Amniotic stem cell (primary cell): ENCODE results near the gene CCNI2.

Source experiments
- DNase-seq: peaks from one replicate; lab custom pipeline; 2025; lab: John Stamatoyannopoulos, UW

The CCNI2 gene

GRCh38 chr5:132746954-132747615 is at the start of gene CCNI2:
Gene CCNI2, plus strand, starts transcription at chr5:132747426. Its CDS starts 70 bp downstream, at chr5:132747496.
- DNase-seq: no peak

GRCh38 chr5:132704875-132705274 is 42.4 kb upstream of the CCNI2 start:
- no peak for DNase-seq

GRCh38 chr5:132708645-132709044 is 38.6 kb upstream of the CCNI2 start:
- no peak for DNase-seq

GRCh38 chr5:132714456-132715307 is 32.5 kb upstream of the CCNI2 start:
- no peak for DNase-seq

GRCh38 chr5:132718544-132719312 is 28.5 kb upstream of the CCNI2 start:
- DNase-seq: no peak

GRCh38 chr5:132725745-132726144 is 21.5 kb upstream of the CCNI2 start:
- no peak for DNase-seq

- no peak for DNase-seq
Observed at GRCh38 chr5:132729896-132730295, 17.3 kb upstream of the CCNI2 start.

- DNase-seq: no peak
Observed at GRCh38 chr5:132733499-132734148, 13.6 kb upstream of the CCNI2 start.

GRCh38 chr5:132734687-132735086 is 12.5 kb upstream of the CCNI2 start:
- DNase-seq: no peak

- peak; percentile 95 for DNase-seq
Observed at GRCh38 chr5:132736853-132737833, 10.1 kb upstream of the CCNI2 start, which contains the start of gene KIF3A. Gene KIF3A, minus strand, starts transcription at chr5:132737546. Its CDS starts 127 bp downstream, at chr5:132737419.

- DNase-seq: no peak
Observed at GRCh38 chr5:132737982-132738681, 9.1 kb upstream of the CCNI2 start.

- no peak for DNase-seq
Observed at GRCh38 chr5:132739232-132739631, 8.0 kb upstream of the CCNI2 start.

- no peak for DNase-seq
Observed at GRCh38 chr5:132742158-132742557, 5.1 kb upstream of the CCNI2 start.

GRCh38 chr5:132742626-132743025 is 4.6 kb upstream of the CCNI2 start:
- DNase-seq: no peak

GRCh38 chr5:132744659-132745058 is 2.6 kb upstream of the CCNI2 start:
- no peak for DNase-seq

- no peak for DNase-seq
Observed at GRCh38 chr5:132746592-132746953, 653 bp upstream of the CCNI2 start.

GRCh38 chr5:132747616-132748440 is 602 bp downstream of the CCNI2 start:
- DNase-seq: no peak

GRCh38 chr5:132748522-132749000 is 1.3 kb downstream of the CCNI2 start:
- no peak for DNase-seq

- DNase-seq: no peak
Observed at GRCh38 chr5:132749506-132749905, 2.3 kb downstream of the CCNI2 start.
